Astrocyte (in vitro differentiated cells and primary cell): ENCODE data around the gene ACSF3. TPM values are rescaled to one million over a fixed set of nuclear protein-coding genes. Genes with fewer than 3 reads are reported as not detected.

Source experiments
- DNase-seq: peaks from one replicate; pipeline ENCODE4 v3.0.0-alpha.2; 2010; ENCODE audit warnings: low read depth
- FAIRE-seq: peaks from 2 replicates; lab custom pipeline; 2011; peaks lifted over from hg19 to GRCh38; lab: Jason Lieb, UNC
- H2AFZ ChIP-seq: 2 replicates; pipeline ENCODE4 v1.6.0; 2012; ENCODE audit warnings: low read depth, low read length, inconsistent platforms
- H3K27ac ChIP-seq: 2 replicates; pipeline ENCODE4 v1.5.1; 2011; ENCODE audit warnings: low read depth, low read length, inconsistent platforms
- H3K27me3 ChIP-seq: 2 replicates; pipeline ENCODE4 v1.6.0; 2011; ENCODE audit warnings: low read length, inconsistent platforms; ENCODE audit not compliant: insufficient read depth
- H3K36me3 ChIP-seq: 2 replicates; pipeline ENCODE4 v1.5.1; 2011; ENCODE audit warnings: low read length, inconsistent platforms; ENCODE audit not compliant: insufficient read depth
- H3K4me1 ChIP-seq: 2 replicates; pipeline ENCODE4 v1.5.1; 2011; ENCODE audit warnings: low read length, inconsistent platforms; ENCODE audit not compliant: insufficient read depth
- H3K4me2 ChIP-seq: 2 replicates; pipeline ENCODE4 v1.6.0; 2012; ENCODE audit warnings: low read length, inconsistent platforms
- H3K4me3 ChIP-seq: 2 replicates; pipeline ENCODE4 v1.5.1; 2011; ENCODE audit warnings: low read depth, mild to moderate bottlenecking, low read length, inconsistent platforms; ENCODE audit not compliant: insufficient read depth
- H3K79me2 ChIP-seq: 2 replicates; pipeline ENCODE4 v1.6.0; 2012; ENCODE audit warnings: mild to moderate bottlenecking, low read length, inconsistent platforms; ENCODE audit not compliant: insufficient read depth
- H3K9ac ChIP-seq: 2 replicates; pipeline ENCODE4 v1.6.0; 2012; ENCODE audit warnings: mild to moderate bottlenecking, low read length, inconsistent platforms
- H3K9me3 ChIP-seq: 2 replicates; pipeline ENCODE4 v1.5.1; 2012; ENCODE audit warnings: low read depth, mild to moderate bottlenecking, low read length, inconsistent platforms; ENCODE audit not compliant: insufficient read depth
- H4K20me1 ChIP-seq: 2 replicates; pipeline ENCODE4 v1.6.0; 2012; ENCODE audit warnings: low read length, inconsistent platforms; ENCODE audit not compliant: insufficient read depth
- H3K27ac Mint-ChIP-seq: one replicate; pipeline ENCODE4 v1.8.0; 2021; ENCODE audit warnings: mild to moderate bottlenecking, mixed read lengths; ENCODE audit not compliant: unreplicated experiment
- H3K27me3 Mint-ChIP-seq: one replicate; pipeline ENCODE4 v1.8.0; 2021; ENCODE audit warnings: low read depth, mixed read lengths; ENCODE audit not compliant: unreplicated experiment
- H3K36me3 Mint-ChIP-seq: one replicate; pipeline ENCODE4 v1.8.0; 2021; ENCODE audit warnings: low read depth, mixed read lengths; ENCODE audit not compliant: unreplicated experiment
- H3K4me1 Mint-ChIP-seq: one replicate; pipeline ENCODE4 v1.8.0; 2021; ENCODE audit warnings: low read depth, mixed read lengths; ENCODE audit not compliant: unreplicated experiment
- H3K4me3 Mint-ChIP-seq: one replicate; pipeline ENCODE4 v1.8.0; 2021; ENCODE audit warnings: mild to moderate bottlenecking, moderate library complexity, mixed read lengths; ENCODE audit not compliant: unreplicated experiment
- H3K9me3 Mint-ChIP-seq: one replicate; pipeline ENCODE4 v1.8.0; 2021; ENCODE audit warnings: mild to moderate bottlenecking, mixed read lengths; ENCODE audit not compliant: unreplicated experiment
- CTCF ChIP-seq: IDR thresholded peaks from 2 replicates; pipeline ENCODE4 v1.5.1; 2011; ENCODE audit warnings: low read depth, mild to moderate bottlenecking, inconsistent platforms, low read length, moderate library complexity; ENCODE audit not compliant: insufficient read depth
- EZH2 ChIP-seq: IDR thresholded peaks from 2 replicates; pipeline ENCODE4 v1.6.1; 2012; ENCODE audit warnings: mild to moderate bottlenecking, low read length, inconsistent platforms; ENCODE audit not compliant: insufficient read depth
- total RNA-seq: library from RNA; stranded (reverse); gene quantifications from 2 replicates; pipeline ENCODE4 v1.2.1, GENCODE V29; 2021

ACSF3 gene
- total RNA-seq, 1 donor from 2014 or later: 17.0 TPM

DNA sequence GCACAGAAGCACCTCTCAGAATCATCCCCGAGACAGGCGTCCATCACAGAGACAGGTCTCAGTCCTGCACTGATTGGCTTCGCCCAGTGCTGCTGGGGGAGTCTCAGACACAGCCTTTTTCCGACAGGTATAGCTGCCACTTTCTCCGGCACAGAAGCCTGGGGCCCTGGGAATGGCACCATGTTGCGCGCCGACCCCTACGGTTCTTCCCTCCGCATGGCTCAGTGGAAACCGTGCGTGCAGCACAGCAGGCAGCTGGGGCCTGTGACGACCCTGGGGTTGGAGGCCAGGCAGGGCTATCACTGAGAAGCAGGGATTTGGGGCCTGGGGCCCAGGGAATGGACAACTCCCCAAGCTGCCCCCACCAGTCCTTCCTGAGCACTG is 48.2 kb downstream of the ACSF3 start:
- TF ChIP-seq EZH2 (no peak), CTCF (no peak)
- no peaks in the 10 kb centered on the region for H3K9me3 ChIP-seq
- Mint-ChIP-seq H3K27me3 (no peaks in the 10 kb centered on the region), H3K4me1 (no peaks in the 10 kb centered on the region), H3K4me3 (no peak overlapping the region), H3K36me3 (peaks cover 10% of the 10 kb centered on the region), H3K27ac (no peak overlapping the region), H3K9me3 (no peaks in the 10 kb centered on the region)
- no peaks in the 10 kb centered on the region for H3K79me2 ChIP-seq
- no peak overlapping the region for H3K4me3 ChIP-seq
- H3K4me1 ChIP-seq: no peaks in the 10 kb centered on the region
- no peaks in the 10 kb centered on the region for H3K36me3 ChIP-seq
- FAIRE-seq (no peak), DNase-seq (no peak)
- no peaks in the 10 kb centered on the region for H3K27me3 ChIP-seq
- H3K27ac ChIP-seq: no peak overlapping the region
- H4K20me1 ChIP-seq: peaks cover 6% of the 10 kb centered on the region
- no peak overlapping the region for H3K9ac ChIP-seq
- no peak overlapping the region for H3K4me2 ChIP-seq
- no peak overlapping the region for H2AFZ ChIP-seq

DNA sequence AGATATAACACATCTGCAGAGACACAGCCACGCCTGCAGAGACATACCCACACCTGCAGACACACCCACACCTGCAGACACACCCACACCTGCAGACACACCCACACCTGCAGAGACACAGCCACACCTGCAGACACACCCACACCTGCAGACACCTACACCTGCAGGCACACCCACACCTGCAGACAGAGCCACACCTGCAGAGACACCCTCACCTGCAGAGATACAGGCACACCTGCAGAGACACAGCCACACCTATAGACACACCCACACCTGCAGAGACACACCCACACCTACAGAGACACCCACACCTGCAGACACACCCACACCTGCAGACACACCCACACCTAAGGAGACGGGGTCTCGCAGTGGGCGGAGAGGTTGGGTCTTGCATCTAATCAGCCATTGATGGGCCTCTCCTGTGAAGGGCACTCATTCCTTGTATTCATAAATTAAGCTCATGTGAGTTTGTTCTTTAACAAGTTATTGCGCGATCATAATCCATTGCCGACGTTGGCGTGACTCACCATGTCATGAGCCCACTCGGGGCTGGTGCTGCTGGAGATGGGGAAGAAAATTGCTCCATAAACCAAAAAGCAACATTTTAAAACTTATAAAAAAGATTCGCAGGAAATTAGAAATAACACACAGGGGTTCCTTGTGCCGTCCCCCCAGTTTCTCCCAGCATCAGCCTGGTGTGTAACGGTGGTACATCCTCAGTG is 49.0 kb downstream of the ACSF3 start:
- no peaks in the 10 kb centered on the region for H3K79me2 ChIP-seq
- H3K9ac ChIP-seq: no peak overlapping the region
- Mint-ChIP-seq H3K27me3 (no peaks in the 10 kb centered on the region), H3K4me3 (no peak overlapping the region), H3K36me3 (peaks cover 12% of the 10 kb centered on the region), H3K4me1 (no peaks in the 10 kb centered on the region), H3K27ac (no peak overlapping the region), H3K9me3 (no peaks in the 10 kb centered on the region)
- DNase-seq: no peak
- no peaks in the 10 kb centered on the region for H3K36me3 ChIP-seq
- peaks cover 6% of the 10 kb centered on the region for H4K20me1 ChIP-seq
- H3K4me1 ChIP-seq: no peaks in the 10 kb centered on the region
- TF ChIP-seq EZH2 (no peak), CTCF (no peak)
- H3K27ac ChIP-seq: no peak overlapping the region
- H2AFZ ChIP-seq: no peak overlapping the region
- no peaks in the 10 kb centered on the region for H3K27me3 ChIP-seq
- no peak overlapping the region for H3K4me3 ChIP-seq
- H3K9me3 ChIP-seq: no peaks in the 10 kb centered on the region
- no peak overlapping the region for H3K4me2 ChIP-seq
- FAIRE-seq: no peak

GRCh38 chr16:89143201-89143741 is 49.6 kb downstream of the ACSF3 start:
- H3K27ac Mint-ChIP-seq: no peak overlapping the region
- no peaks in the 10 kb centered on the region for H3K27me3 Mint-ChIP-seq
- Histone ChIP-seq H3K36me3 (no peaks in the 10 kb centered on the region), H2AFZ (no peak overlapping the region), H3K4me3 (no peak overlapping the region), H3K9me3 (no peaks in the 10 kb centered on the region), H3K4me2 (no peak overlapping the region), H4K20me1 (peaks cover 6% of the 10 kb centered on the region), H3K27ac (no peak overlapping the region), H3K4me1 (no peaks in the 10 kb centered on the region), H3K27me3 (no peaks in the 10 kb centered on the region), H3K9ac (no peak overlapping the region), H3K79me2 (no peaks in the 10 kb centered on the region)
- FAIRE-seq: no peak
- no peak for TF ChIP-seq EZH2
- TF ChIP-seq CTCF: no peak
- no peak overlapping the region for H3K4me3 Mint-ChIP-seq
- DNase-seq: no peak
- H3K36me3 Mint-ChIP-seq: peaks cover 14% of the 10 kb centered on the region
- no peaks in the 10 kb centered on the region for H3K4me1 Mint-ChIP-seq
- H3K9me3 Mint-ChIP-seq: no peaks in the 10 kb centered on the region
